Forelimb muscle (tissue), 1 donor: Measurements from ENCODE around the gene MAPK12. TPM values are rescaled to one million over a fixed set of nuclear protein-coding genes. Genes with fewer than 3 reads are reported as not detected.

Source experiments
- DNase-seq: peaks from one replicate; pipeline ENCODE4 v3.0.0-alpha.2; 2013; ENCODE audit warnings: low read depth
- polyA plus RNA-seq: library from polyadenylated mRNA; unstranded; fragments of 120-200 nt; gene quantifications from one replicate; pipeline ENCODE4 v1.2.1, GENCODE V29; 2013; ENCODE audit not compliant: insufficient read length

MAPK12 gene
- polyA plus RNA-seq, 1 donor = 33.2 TPM

GRCh38 chr22:50232481-50233151 lies 28.9 kb downstream of the MAPK12 start:
- DNase-seq = no peak

DNA sequence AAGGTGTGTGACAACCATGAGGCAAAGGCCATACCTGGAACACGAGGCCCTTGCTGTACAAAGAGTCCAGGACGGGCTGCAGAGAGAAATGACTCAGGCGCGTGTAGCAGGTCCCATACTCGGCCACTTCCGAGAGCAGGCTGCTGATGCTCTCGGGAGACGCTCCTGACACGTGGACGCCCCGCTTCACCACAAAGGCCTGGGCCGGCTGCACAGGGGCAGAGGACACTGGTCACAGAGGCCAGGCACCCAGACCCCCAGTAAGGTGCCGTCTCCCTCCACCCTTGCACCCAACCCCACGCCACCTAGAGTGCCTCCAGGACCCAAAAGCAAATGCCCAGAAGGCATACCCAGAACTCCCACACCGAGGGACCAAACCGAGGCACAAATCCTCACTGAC lies 32.1 kb downstream of the MAPK12 start:
- no peak for DNase-seq

DNA sequence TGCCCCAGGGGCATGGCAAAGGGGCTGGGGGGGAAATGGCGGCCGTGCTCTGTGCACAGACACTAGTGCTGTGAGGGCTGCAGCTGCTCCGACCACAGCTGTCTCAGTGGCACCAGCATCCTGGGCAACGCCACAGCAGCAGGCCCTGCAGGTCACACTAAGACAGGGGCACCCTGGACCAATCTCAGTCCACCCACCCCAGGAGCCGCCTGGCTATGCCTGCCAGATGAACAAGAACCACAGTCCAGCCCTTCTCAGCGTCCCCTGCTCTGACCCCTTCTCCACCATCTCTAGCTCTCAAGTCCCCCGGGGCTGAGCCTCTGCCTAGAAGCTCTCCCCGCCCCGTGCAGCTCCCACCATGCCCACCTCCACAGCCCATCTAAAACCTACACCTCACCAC lies 33.1 kb downstream of the MAPK12 start:
- DNase-seq = no peak

DNA sequence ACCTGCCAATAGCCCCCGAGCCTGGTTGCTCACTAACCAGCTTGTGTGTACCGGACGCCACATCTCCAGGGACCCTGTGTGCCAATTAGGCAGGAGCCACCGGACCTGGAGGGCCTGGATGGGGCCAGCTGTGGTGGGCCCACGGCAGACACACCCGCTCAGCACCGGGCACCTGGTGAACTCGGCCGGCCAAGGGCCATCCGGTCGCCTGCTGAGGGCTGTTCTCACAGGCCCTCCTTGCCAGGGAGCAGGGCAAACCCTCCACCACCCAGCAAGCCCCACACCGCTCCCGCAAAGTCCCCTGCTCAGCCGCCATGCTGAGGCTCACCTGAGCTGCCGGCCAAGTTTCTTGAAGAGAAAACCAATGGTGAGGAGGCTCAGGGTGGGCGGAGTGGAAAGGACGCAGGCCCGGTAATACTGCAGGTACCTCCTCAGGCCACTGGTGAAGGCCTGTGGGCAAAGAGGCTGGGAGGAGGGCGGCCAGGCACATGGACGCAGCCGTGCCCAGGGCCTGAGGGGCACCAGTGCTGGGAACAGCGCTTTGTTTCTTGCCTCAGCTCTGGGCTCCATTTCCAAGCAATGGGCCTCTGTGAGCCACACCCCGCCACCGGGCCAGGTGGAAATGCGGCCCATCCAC lies 33.8 kb downstream of the MAPK12 start:
- DNase-seq = no peak

DNA sequence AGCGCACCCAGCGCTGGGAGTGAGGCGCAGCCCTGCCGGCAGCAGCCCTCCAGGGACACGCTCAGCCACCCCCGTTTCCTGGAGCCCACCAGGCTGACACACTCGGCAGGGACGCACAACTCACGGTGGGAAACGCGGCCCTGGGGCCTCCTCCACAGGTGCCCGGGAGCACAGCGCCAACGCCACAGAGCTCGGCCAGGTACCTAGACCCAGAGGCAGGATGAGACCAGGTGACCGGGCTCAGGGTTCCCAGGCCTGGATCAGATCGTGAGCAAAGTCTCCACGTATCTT lies 34.7 kb downstream of the MAPK12 start:
- no peak for DNase-seq

DNA sequence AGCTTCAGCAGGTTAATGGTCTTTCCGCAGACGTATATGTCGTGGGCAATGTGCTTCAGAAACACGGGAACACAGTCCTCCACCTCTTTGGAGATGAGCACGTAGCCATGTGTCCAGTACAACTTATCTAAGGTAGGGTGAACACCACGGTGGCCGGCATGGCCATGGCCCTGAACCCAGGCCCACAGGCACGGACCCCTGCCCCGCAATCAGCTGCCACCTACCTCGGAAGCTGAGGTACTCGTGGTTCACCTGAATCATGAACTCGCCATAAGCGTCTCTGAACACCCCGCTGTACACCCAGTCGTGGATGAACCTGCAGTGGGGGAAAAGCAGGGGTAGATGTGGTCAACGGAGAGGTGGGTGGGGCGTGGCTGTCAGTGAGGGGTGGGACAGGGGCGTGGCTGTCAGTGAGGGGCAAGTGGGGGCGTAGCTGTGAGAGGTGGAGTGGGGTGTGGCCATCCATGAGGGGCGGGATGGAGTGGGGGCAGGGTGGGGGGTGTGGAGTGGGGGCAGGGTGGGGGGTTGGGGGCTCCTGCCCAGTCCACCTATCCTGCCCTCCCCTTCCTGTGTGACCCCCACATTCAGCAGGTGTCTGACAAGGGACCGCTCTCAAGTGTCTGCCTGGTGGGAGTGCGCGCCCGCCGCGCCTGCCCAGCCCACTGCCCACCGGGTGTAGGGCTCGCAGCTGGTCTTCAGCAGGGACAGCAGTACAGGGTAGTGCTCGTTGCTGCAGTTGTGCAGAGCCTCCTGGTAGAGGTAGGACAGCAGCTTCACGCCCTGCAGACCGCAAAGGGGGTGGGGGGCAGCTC lies 35.2 kb downstream of the MAPK12 start:
- no peak for DNase-seq

DNA sequence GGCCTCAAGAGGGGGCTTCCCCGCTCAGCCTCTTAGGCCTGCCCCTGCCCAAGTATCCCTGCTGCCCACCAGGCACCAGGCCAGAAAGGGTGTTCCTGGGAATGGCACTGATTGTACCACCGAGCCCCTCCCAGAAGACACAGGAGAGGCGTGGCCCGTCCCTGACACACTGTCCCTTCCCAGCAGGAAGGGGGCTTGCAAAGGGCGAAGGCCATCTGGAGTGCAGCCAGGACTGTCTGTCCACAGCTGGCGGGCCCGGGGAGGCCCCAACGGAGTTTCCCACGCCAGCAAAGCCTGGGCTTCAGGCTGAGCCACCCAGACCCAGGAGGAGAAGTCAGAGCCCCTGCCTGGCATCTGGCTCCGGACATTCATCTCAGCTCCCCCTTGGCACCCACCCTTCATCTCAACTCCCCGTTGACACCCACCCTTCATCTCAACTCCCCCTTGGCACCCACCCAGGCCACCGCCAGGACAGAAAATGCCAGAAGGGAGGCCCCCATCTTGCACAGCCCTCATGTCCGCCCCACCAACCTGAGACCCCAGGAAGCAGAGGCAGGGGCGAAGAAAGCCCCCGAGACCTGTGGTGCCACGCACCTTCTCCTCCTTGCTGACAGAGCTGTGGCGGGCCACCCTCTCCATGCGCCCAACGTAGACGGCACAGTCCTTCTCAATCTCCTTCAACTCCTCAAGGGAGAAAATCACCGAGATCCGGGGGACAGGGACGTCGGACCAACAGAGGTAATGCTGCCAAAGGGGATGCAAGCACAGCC lies 36.1 kb downstream of the MAPK12 start:
- no peak for DNase-seq

- DNase-seq = no peak
These were observed 37.4 kb downstream of the MAPK12 start for GRCh38 chr22:50224071-50224470.

GRCh38 chr22:50222508-50222907 lies 39.0 kb downstream of the MAPK12 start:
- no peak for DNase-seq

- no peak for DNase-seq
These were observed 39.8 kb downstream of the MAPK12 start for GRCh38 chr22:50221410-50222300.

- no peak for DNase-seq
These were observed 40.7 kb downstream of the MAPK12 start for GRCh38 chr22:50220603-50221409.

DNA sequence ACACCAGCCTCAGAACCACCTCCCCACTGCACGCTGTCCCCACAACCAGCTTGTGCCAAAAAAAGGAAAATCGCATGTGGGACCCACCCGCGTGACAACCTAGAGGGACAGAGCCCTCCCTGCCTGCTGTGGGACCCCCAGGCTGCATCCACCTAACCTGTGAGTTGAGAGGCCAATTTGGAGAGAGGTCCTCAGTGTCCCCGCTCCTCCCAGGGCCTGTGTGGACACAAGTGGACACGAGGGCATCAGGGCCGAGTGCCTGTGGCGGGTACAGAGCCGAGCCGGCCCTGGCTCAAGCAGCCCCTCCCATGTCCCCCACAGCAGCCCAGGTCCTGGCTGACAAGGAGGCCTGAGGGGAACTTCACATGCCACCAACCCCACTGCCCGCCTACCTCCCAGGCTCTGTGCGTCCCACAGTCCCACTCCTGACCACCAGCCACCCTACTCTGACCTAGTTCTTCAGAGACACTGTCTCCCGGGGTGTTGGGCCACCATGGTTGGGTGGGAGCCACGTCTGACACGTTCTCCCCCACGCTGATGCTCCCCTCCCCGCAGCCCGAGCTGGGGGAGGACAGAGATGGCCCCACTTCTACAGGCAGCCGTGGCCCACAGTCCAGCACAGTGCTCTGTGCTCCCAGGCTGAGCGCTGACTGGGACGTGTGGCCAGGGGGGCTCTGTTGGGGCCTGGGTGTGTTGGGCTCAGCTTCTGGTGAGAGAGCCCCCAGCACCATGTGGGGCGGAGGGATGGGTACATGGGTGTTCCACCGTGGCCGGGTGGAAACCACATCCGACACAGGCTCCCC lies 41.5 kb downstream of the MAPK12 start:
- no peak for DNase-seq

- no peak for DNase-seq
These were observed 42.3 kb downstream of the MAPK12 start for GRCh38 chr22:50218996-50219727.

- DNase-seq = no peak
These were observed 43.1 kb downstream of the MAPK12 start for GRCh38 chr22:50218153-50218995.

GRCh38 chr22:50217543-50218152 lies 43.8 kb downstream of the MAPK12 start:
- DNase-seq = no peak

- no peak for DNase-seq
These were observed 44.6 kb downstream of the MAPK12 start for GRCh38 chr22:50216684-50217520.
